Gastrocnemius medialis (tissue), 4 donors: ENCODE data around the gene MYLIP.

Source experiments
- CTCF ChIP-seq, 5 experiments: fragments of 450-650 bp in 3 of 5; fragments of 200-600 bp in 2 of 5; sonication (generic) in 2 of 5; IDR thresholded peaks in 4 of 5; conservative IDR thresholded peaks in 1 of 5; 1 replicate in 4 of 5; 2 replicates in 1 of 5; pipeline ENCODE4 v1.5.1; 2016 to 2019; ENCODE audit warnings: antibody characterized with exemption in 5 of 5, mild to moderate bottlenecking in 3 of 5, moderate library complexity in 3 of 5
- POLR2A ChIP-seq, 2 donors: fragments of 450-650 bp; IDR thresholded peaks; one replicate each; pipeline ENCODE4 v1.6.1; 2017; ENCODE audit warnings: antibody characterized with exemption in 2 of 2, mild to moderate bottlenecking in 2 of 2, moderate library complexity in 2 of 2

- TF ChIP-seq CTCF (IDR thresholded peaks at IDR 0.05 in 4 of 5, conservative IDR thresholded peaks at IDR 0.05 in 1 of 5) (no peak), POLR2A (IDR thresholded peaks at IDR 0.05) (no peak)
Measured at GRCh38 chr6:16162003-16162402, 33.1 kb downstream of the MYLIP start.
